Psoas muscle (tissue), 8 donors: ENCODE data around the gene LRATD1. TPM values are rescaled to one million over a fixed set of nuclear protein-coding genes. Genes with fewer than 3 reads are reported as not detected.

ENCODE experiments used
- ATAC-seq, 4 donors: fragments of 200-7000 bp; cut with Tn5 transposase; one replicate each; pipeline ENCODE4 v1.9.1; 2020; ENCODE audit warnings: moderate library complexity in 3 of 4, mild to moderate bottlenecking in 2 of 4
- DNase-seq, 2 donors: peaks; one replicate each; pipeline ENCODE4 v3.0.0-alpha.2; 2020
- H3K27ac ChIP-seq: fragments of 200-600 bp; one replicate; pipeline ENCODE4 v1.8.0; 2022
- H3K27me3 ChIP-seq, 3 donors: fragments of 200-600 bp in 1 of 3; one replicate each; pipeline versions ENCODE4 v1.6.1 to v1.8.0; 2013 to 2022; ENCODE audit warnings: low read length in 2 of 3, mild to moderate bottlenecking in 2 of 3, moderate library complexity in 1 of 3; ENCODE audit not compliant: insufficient read depth in 3 of 3
- H3K36me3 ChIP-seq, 2 donors: fragments of 200-600 bp in 1 of 2; one replicate each; pipeline versions ENCODE4 v1.6.1 to v1.8.0; 2013 to 2022; ENCODE audit warnings: low read depth in 1 of 2, mild to moderate bottlenecking in 1 of 2, moderate library complexity in 1 of 2; ENCODE audit not compliant: insufficient read depth in 1 of 2
- H3K4me1 ChIP-seq: fragments of 200-600 bp; one replicate; pipeline ENCODE4 v1.8.0; 2022
- H3K4me3 ChIP-seq: fragments of 200-600 bp; one replicate; pipeline ENCODE4 v1.8.0; 2022; ENCODE audit warnings: mild to moderate bottlenecking
- H3K9me3 ChIP-seq: fragments of 200-600 bp; one replicate; pipeline ENCODE4 v1.8.0; 2022
- WGBS, 3 donors: extraction: QIAGEN DNeasy Blood & Tissue Kit; methylation state at CpG; one replicate each; pipeline versions ENCODE4 v1.1.6 to v1.1.7; 2013; 5-methylcytosine and 5-hydroxymethylcytosine counted together
- intact Hi-C, 2 donors: fragments of 100-400 bp; cut with DNase I; formaldehyde crosslinking; loops; one replicate each; pipeline versions ENCODE4 v1.11.0 to v1.14.2; 2022
- polyA plus RNA-seq, 3 donors: library from polyadenylated mRNA; stranded (reverse); fragments of 200-250 nt; gene quantifications; one replicate each; pipeline ENCODE4 v1.2.3, GENCODE V29; 2013
- total RNA-seq, 4 donors: library from RNA; stranded (reverse); fragmentation: NEBNext Ultra II Directional in 2 of 4; extraction: Animal tissue kit (Norgen Biotek cat#: 25700) in 2 of 4; gene quantifications; one replicate each; pipeline versions ENCODE4 v1.2.1 to v1.2.4, GENCODE V29; 2021 to 2023
- TF ChIP-seq, protein P1 (sequence below): fragments of 200-600 bp; IDR thresholded peaks from one replicate; pipeline ENCODE4 v1.8.0; 2022; ENCODE audit warnings: antibody characterized with exemption
- donor health status: healthy with polysubstance abuse.
- donor health status: DM: no; HTN: no; CAD: no; lungs with moderate emphysema.
- donor health status: Bipolar disorder and iron deficiency.
- donor health status: healthy.
- donor health status: DM: yes; HTN: yes; CAD: no.
- donor health status: DM: no; HTN: no; CAD: no.
- donor health status: DM: no; HTN: no; CAD: no.
- donor health status: DM: yes; HTN: yes; CAD: no.

Gene LRATD1
- total and polyA plus RNA-seq, 7 donors = 0.22 to 3.5 (median 0.42) TPM

DNA sequence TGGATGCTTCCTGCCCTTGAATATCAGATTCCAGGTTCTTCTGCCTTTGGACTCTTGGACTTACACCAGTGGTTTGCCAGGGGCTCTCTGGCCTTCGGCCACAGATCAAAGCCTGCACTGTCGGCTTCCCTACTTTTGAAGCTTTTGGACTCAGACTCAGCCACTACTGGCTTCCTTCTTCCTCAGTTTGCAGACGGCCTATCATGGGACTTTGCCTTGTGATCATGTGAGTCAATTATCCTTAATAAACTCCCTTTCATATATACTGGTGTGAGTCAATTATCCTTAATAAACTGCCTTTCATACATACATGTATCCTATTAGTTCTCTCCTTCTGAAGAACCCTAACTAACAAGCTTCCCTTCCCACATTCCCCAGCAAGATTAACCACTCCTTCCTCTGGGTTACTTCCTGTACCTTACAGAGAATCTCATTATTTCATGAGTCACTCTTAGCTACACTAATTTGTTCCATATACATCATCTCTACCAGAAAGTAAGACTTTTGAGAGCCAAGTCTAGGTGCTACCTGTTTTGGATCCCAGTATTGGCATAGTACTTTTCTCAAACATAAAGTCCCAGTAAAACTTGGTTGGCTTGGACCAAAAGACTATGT, 31.3 kb upstream of the LRATD1 start:
- DNase-seq = no peak
- TF ChIP-seq, protein P1, sequence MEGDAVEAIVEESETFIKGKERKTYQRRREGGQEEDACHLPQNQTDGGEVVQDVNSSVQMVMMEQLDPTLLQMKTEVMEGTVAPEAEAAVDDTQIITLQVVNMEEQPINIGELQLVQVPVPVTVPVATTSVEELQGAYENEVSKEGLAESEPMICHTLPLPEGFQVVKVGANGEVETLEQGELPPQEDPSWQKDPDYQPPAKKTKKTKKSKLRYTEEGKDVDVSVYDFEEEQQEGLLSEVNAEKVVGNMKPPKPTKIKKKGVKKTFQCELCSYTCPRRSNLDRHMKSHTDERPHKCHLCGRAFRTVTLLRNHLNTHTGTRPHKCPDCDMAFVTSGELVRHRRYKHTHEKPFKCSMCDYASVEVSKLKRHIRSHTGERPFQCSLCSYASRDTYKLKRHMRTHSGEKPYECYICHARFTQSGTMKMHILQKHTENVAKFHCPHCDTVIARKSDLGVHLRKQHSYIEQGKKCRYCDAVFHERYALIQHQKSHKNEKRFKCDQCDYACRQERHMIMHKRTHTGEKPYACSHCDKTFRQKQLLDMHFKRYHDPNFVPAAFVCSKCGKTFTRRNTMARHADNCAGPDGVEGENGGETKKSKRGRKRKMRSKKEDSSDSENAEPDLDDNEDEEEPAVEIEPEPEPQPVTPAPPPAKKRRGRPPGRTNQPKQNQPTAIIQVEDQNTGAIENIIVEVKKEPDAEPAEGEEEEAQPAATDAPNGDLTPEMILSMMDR = no peak
- Histone ChIP-seq H3K9me3 (no peaks in the 10 kb centered on the region), H3K36me3 (no peaks in the 10 kb centered on the region), H3K4me1 (no peaks in the 10 kb centered on the region), H3K27me3 (peaks cover 0 to 2% (median 0%) of the 10 kb centered on the region in 3 donors), H3K27ac (no peak overlapping the region), H3K4me3 (no peak overlapping the region)
- ATAC-seq = no peak
- intact Hi-C loops = no loop called here
- 88 to 89% (median 88%) methylated on average over 3 of the region's 3 CpGs for WGBS, 3 donors

DNA sequence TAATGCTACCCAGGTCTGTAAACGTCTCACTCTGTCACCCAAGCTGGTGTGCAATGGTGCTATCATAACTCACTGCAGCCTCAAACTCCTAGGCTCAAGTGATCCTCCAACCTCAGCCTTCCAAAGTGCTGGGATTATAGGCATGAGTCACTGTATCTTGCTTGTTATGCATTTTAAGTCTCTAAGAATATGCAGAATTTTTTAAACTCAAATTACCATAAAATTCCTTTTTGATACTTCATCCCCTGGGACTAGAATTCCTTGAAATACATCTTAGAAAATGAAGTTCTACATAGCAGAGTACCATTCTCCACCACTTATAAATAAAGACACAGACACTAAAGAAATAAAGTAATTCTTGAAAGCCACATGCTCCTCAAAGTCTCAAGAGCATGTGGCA, 30.2 kb upstream of the LRATD1 start:
- intact Hi-C loops = no loop called here
- no peaks in the 10 kb centered on the region for H3K36me3 ChIP-seq
- 29 to 56% (median 44%) methylated on average over 1 of the region's 1 CpG for WGBS, 3 donors
- DNase-seq = no peak
- no peak overlapping the region for H3K27ac ChIP-seq
- H3K9me3 ChIP-seq = no peaks in the 10 kb centered on the region
- peaks cover 0 to 2% (median 0%) of the 10 kb centered on the region in 3 donors for H3K27me3 ChIP-seq
- no peak for ATAC-seq
- TF ChIP-seq, protein P1 = no peak
- no peak overlapping the region for H3K4me3 ChIP-seq
- H3K4me1 ChIP-seq = no peaks in the 10 kb centered on the region

DNA sequence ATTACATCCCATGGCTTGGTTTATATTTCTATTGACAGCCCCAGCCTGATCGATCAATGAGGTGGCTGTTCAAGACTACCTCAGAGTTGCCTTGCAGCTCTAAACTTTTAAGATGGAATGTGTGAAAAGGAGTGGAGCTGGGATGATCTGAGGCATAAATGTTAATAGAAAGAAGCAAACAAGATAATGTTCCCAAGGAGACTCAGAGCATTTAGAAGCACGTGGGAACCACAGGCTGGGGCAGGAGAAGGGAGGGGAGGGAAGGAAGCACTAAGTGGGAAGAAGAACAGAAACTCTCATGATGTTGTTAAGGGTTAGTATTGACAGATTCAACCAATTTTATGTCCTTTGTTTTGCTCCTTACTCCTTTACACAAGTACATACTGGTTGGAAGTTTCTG, 28.8 kb upstream of the LRATD1 start:
- H3K4me3 ChIP-seq = no peak overlapping the region
- ATAC-seq (no peak), DNase-seq (no peak)
- 55 to 63% (median 56%) methylated on average over 2 of the region's 2 CpGs for WGBS, 3 donors
- H3K9me3 ChIP-seq = no peaks in the 10 kb centered on the region
- H3K4me1 ChIP-seq = no peaks in the 10 kb centered on the region
- no peak overlapping the region for H3K27ac ChIP-seq
- TF ChIP-seq, protein P1 = no peak
- no peaks in the 10 kb centered on the region for H3K36me3 ChIP-seq
- peaks cover 0 to 2% (median 0%) of the 10 kb centered on the region in 3 donors for H3K27me3 ChIP-seq
- intact Hi-C loops = no loop called here

DNA sequence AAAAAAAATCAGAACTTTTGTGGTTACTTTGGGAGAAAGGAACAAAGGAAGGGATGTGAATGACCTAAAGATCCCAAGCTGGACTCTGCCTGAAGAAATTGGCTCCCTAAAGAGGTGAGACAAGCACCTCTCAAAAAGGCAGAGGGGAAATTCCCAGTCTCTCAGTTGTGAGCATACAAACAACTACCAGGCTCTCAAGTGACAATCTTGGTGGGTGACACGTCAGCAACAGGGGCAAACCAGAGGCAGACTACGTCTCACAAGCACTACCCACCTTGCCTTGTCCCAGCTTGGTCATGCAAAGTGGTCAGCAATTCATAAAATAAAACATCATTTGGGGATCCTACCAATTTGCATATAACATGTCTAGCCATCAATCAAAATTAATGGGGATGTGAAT, 24.3 kb upstream of the LRATD1 start:
- 88 to 96% (median 92%) methylated on average over 2 of the region's 2 CpGs for whole genome bisulfite sequencing, 3 donors
- no peak for ATAC-seq
- Histone ChIP-seq H3K36me3 (no peaks in the 10 kb centered on the region), H3K9me3 (no peaks in the 10 kb centered on the region), H3K27me3 (no peaks in the 10 kb centered on the region), H3K4me3 (no peak overlapping the region), H3K4me1 (no peaks in the 10 kb centered on the region), H3K27ac (no peak overlapping the region)
- intact Hi-C loops = no loop called here
- TF ChIP-seq, protein P1 = no peak
- DNase-seq = no peak

DNA sequence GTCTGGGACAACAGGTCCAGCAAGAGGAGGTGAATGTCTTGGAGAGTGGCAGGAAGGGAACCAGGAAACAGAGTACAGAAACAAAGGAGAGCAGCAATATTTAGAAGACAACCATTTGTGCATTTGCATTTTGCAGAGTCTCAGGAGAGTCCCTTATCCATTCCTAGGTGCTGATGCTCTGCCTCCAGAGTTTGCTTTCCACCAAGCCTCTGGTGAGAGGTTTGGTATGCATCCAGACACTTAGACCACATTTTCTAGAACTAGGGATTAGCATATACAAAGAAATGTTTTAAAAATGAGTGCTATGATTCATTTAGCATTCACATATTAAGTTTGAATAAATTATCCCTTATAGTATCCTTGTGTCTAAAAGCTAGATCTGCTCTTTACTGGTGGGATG, 18.5 kb upstream of the LRATD1 start:
- Histone ChIP-seq H3K4me1 (no peaks in the 10 kb centered on the region), H3K27me3 (no peaks in the 10 kb centered on the region), H3K27ac (no peak overlapping the region), H3K9me3 (no peaks in the 10 kb centered on the region), H3K4me3 (no peak overlapping the region), H3K36me3 (no peaks in the 10 kb centered on the region)
- intact Hi-C loops = no loop called here
- TF ChIP-seq, protein P1 = no peak
- DNase-seq (no peak), ATAC-seq (no peak)
